H1 (cell line): ENCODE measurements around the gene NAPA. TPM values are rescaled to one million over a fixed set of nuclear protein-coding genes. Genes with fewer than 3 reads are reported as not detected.

Experiments
- CTCF ChIA-PET: fragments of 300-600 bp; sonication (Branson Sonifier 250); formaldehyde crosslinking; loops from one replicate; lab custom pipeline; 2021; ENCODE audit not compliant: partially characterized antibody; lab: Charles Lee
- POLR2A ChIA-PET: fragments of 300-600 bp; sonication (Branson Sonifier 250); formaldehyde crosslinking; loops from one replicate; lab custom pipeline; 2021; ENCODE audit warnings: inconsistent platforms; ENCODE audit not compliant: partially characterized antibody; lab: Charles Lee
- DNase-seq, 2 experiments: peaks; one replicate each; pipeline versions ENCODE4 v3.0.0 to v3.0.0-alpha.2; 2010 to 2022; ENCODE audit warnings: low spot score in 2 of 2, low read depth in 1 of 2, mixed read lengths in 1 of 2
- FAIRE-seq: peaks from 2 replicates; lab custom pipeline; 2011; peaks lifted over from hg19 to GRCh38; lab: Jason Lieb, UNC
- H2AFZ ChIP-seq: 2 replicates; pipeline ENCODE4 v1.8.1; 2012; ENCODE audit warnings: low read length, inconsistent platforms
- H2AK5ac ChIP-seq: 2 replicates; pipeline ENCODE4 v1.6.1; 2013; ENCODE audit warnings: low read depth, low read length
- H2BK120ac ChIP-seq: replicated peaks from 2 replicates; pipeline ENCODE3; 2013; ENCODE audit warnings: low read depth, low read length, inconsistent platforms
- H2BK12ac ChIP-seq: 2 replicates; pipeline ENCODE4 v1.6.1; 2013; ENCODE audit warnings: low read depth, low read length
- H2BK15ac ChIP-seq: 2 replicates; pipeline ENCODE4 v1.6.1; 2013; ENCODE audit warnings: low read length
- H2BK20ac ChIP-seq: 2 replicates; pipeline ENCODE4 v1.6.1; 2013; ENCODE audit warnings: low read length
- H2BK5ac ChIP-seq: 2 replicates; pipeline ENCODE4 v1.6.1; 2013; ENCODE audit warnings: low read depth, low read length
- H3K14ac ChIP-seq: 2 replicates; pipeline ENCODE4 v1.6.1; 2013; ENCODE audit warnings: inconsistent platforms; ENCODE audit not compliant: insufficient read length
- H3K18ac ChIP-seq: 2 replicates; pipeline ENCODE4 v1.6.1; 2013; ENCODE audit warnings: low read length; ENCODE audit errors: extremely low read depth
- H3K23ac ChIP-seq: 2 replicates; pipeline ENCODE4 v1.6.1; 2013; ENCODE audit warnings: inconsistent platforms; ENCODE audit not compliant: insufficient read length
- H3K23me2 ChIP-seq: 2 replicates; pipeline ENCODE4 v1.6.1; 2013; ENCODE audit warnings: low read depth, low read length
- H3K27ac ChIP-seq: 2 replicates; pipeline ENCODE4 v1.6.1; 2011; ENCODE audit warnings: low read depth, low read length, inconsistent platforms
- H3K27me3 ChIP-seq, 4 experiments: replicated peaks in 1 of 4; 1 replicate in 1 of 4; 2 replicates in 3 of 4; pipeline versions ENCODE4 v1.6.1 to v1.8.1; 2011 to 2013; ENCODE audit warnings: low read length in 3 of 4, mild to moderate bottlenecking in 3 of 4, inconsistent platforms in 2 of 4, mixed read lengths in 2 of 4, moderate library complexity in 1 of 4; ENCODE audit not compliant: control insufficient read depth in 3 of 4, insufficient read depth in 3 of 4; ENCODE audit errors: extremely low read depth in 1 of 4
- H3K36me3 ChIP-seq, 4 experiments: 2 replicates each; pipeline versions ENCODE4 v1.6.1 to v1.8.1; 2011 to 2013; ENCODE audit warnings: mild to moderate bottlenecking in 4 of 4, low read length in 3 of 4, moderate library complexity in 2 of 4, control low read depth in 1 of 4, inconsistent platforms in 1 of 4; ENCODE audit not compliant: insufficient read depth in 4 of 4, control insufficient read depth in 2 of 4
- H3K4ac ChIP-seq: replicated peaks from 2 replicates; pipeline ENCODE3; 2013; ENCODE audit warnings: low read length, low read depth, mixed read lengths, inconsistent platforms; ENCODE audit not compliant: insufficient read length
- H3K4me1 ChIP-seq, 4 experiments: replicated peaks in 1 of 4; 1 replicate in 1 of 4; 2 replicates in 3 of 4; pipeline versions ENCODE4 v1.6.1 to v1.8.1; 2011 to 2013; ENCODE audit warnings: low read length in 3 of 4, inconsistent platforms in 2 of 4, mixed read lengths in 1 of 4; ENCODE audit not compliant: insufficient read depth in 4 of 4, control insufficient read depth in 3 of 4
- H3K4me2 ChIP-seq, 2 experiments: 2 replicates each; pipeline versions ENCODE4 v1.6.1 to v1.8.1; 2011 to 2013; ENCODE audit warnings: low read depth in 2 of 2, low read length in 2 of 2, control low read depth in 1 of 2, inconsistent platforms in 1 of 2, mild to moderate bottlenecking in 1 of 2; ENCODE audit not compliant: insufficient read depth in 1 of 2
- H3K4me3 ChIP-seq, 4 experiments: fragments of 200-600, 300-600 bp in 1 of 4; sonication (generic), shearing (Covaris generic), sonication (Bioruptor Twin) in 1 of 4; 2 replicates each; pipeline versions ENCODE4 v1.5.1 to v1.8.1; 2011 to 2016; ENCODE audit warnings: low read length in 4 of 4, low read depth in 3 of 4, control low read depth in 2 of 4, inconsistent platforms in 2 of 4, mild to moderate bottlenecking in 2 of 4, mixed read lengths in 1 of 4, moderate library complexity in 1 of 4; ENCODE audit not compliant: insufficient read depth in 2 of 4; ENCODE audit errors: extremely low read depth in 1 of 4
- H3K56ac ChIP-seq: replicated peaks from 2 replicates; pipeline ENCODE3; 2013; ENCODE audit warnings: low read depth, mild to moderate bottlenecking, mixed read lengths, low read length, inconsistent platforms; ENCODE audit not compliant: insufficient read length
- H3K79me1 ChIP-seq: 2 replicates; pipeline ENCODE4 v1.6.1; 2013; ENCODE audit warnings: low read depth, low read length, control low read depth
- H3K79me2 ChIP-seq, 2 experiments: 2 replicates each; pipeline versions ENCODE4 v1.6.1 to v1.8.1; 2012 to 2013; ENCODE audit warnings: low read length in 2 of 2, mild to moderate bottlenecking in 2 of 2, inconsistent platforms in 1 of 2; ENCODE audit not compliant: insufficient read depth in 2 of 2, control insufficient read depth in 1 of 2
- H3K9ac ChIP-seq, 4 experiments: replicated peaks in 1 of 4; 1 replicate in 1 of 4; 2 replicates in 3 of 4; pipeline versions ENCODE4 v1.6.1 to v1.8.1; 2011 to 2013; ENCODE audit warnings: low read depth in 3 of 4, low read length in 3 of 4, control low read depth in 2 of 4, mild to moderate bottlenecking in 2 of 4, moderate library complexity in 2 of 4, inconsistent platforms in 1 of 4; ENCODE audit errors: extremely low read depth in 1 of 4
- H3K9me3 ChIP-seq, 2 experiments: 2 replicates each; pipeline versions ENCODE4 v1.6.1 to v1.8.1; 2012 to 2013; ENCODE audit warnings: mild to moderate bottlenecking in 2 of 2, moderate library complexity in 2 of 2, control low read depth in 1 of 2, inconsistent platforms in 1 of 2, low read depth in 1 of 2, low read length in 1 of 2, mixed read lengths in 1 of 2; ENCODE audit not compliant: insufficient read depth in 2 of 2
- H4K20me1 ChIP-seq, 2 experiments: replicated peaks in 1 of 2; 2 replicates each; pipeline versions ENCODE3 to v1.8.1; 2011 to 2013; ENCODE audit warnings: inconsistent platforms in 2 of 2, low read length in 2 of 2, mild to moderate bottlenecking in 1 of 2; ENCODE audit not compliant: insufficient read depth in 2 of 2, control insufficient read depth in 1 of 2
- H4K5ac ChIP-seq: 2 replicates; pipeline ENCODE4 v1.6.1; 2013; ENCODE audit warnings: low read length, low read depth, mixed read lengths, inconsistent platforms; ENCODE audit not compliant: insufficient read length
- H4K8ac ChIP-seq: 2 replicates; pipeline ENCODE4 v1.8.0; 2013; ENCODE audit warnings: mild to moderate bottlenecking, moderate library complexity, low read length, inconsistent platforms; ENCODE audit not compliant: insufficient read depth; ENCODE audit errors: extremely low read depth
- H4K91ac ChIP-seq: replicated peaks from 2 replicates; pipeline ENCODE3; 2013; ENCODE audit warnings: low read length, mixed read lengths, inconsistent platforms; ENCODE audit not compliant: insufficient read length
- ATF3 ChIP-seq: IDR thresholded peaks from 2 replicates; pipeline ENCODE4 v1.6.1; 2011; ENCODE audit warnings: low read depth, mild to moderate bottlenecking, low read length; ENCODE audit not compliant: insufficient read depth
- CEBPB ChIP-seq: IDR thresholded peaks from 2 replicates; pipeline ENCODE4 v1.6.1; 2012; ENCODE audit warnings: low read depth, low read length
- CHD1 ChIP-seq: IDR thresholded peaks from 2 replicates; pipeline ENCODE4 v1.6.1; 2012; ENCODE audit warnings: low read depth, low read length, improper control_type of control experiment
- EP300 ChIP-seq, 2 experiments: IDR thresholded peaks; 1 replicate in 1 of 2; 2 replicates in 1 of 2; pipeline ENCODE4 v1.6.1; 2011 to 2012; ENCODE audit warnings: low read depth in 2 of 2, low read length in 2 of 2, mild to moderate bottlenecking in 2 of 2, borderline replicate concordance in 1 of 2, inconsistent platforms in 1 of 2, moderate library complexity in 1 of 2
- HDAC6 ChIP-seq: IDR thresholded peaks from one replicate; pipeline ENCODE4 v1.7.1; 2012; ENCODE audit warnings: low read depth, mild to moderate bottlenecking, inconsistent platforms, low read length, moderate library complexity
- KDM4A ChIP-seq: IDR thresholded peaks from one replicate; pipeline ENCODE4 v1.7.1; 2012; ENCODE audit warnings: low read depth, mild to moderate bottlenecking, moderate library complexity, low read length, inconsistent platforms; ENCODE audit not compliant: severe bottlenecking
- KDM5A ChIP-seq: fragments of 200-600 bp; IDR thresholded peaks from 2 replicates; pipeline ENCODE4 v1.7.1; 2012; ENCODE audit warnings: mild to moderate bottlenecking, low read length, inconsistent platforms, mixed read lengths
- RAD21 ChIP-seq, 2 experiments: IDR thresholded peaks in 1 of 2; conservative IDR thresholded peaks in 1 of 2; 2 replicates each; pipeline ENCODE4 v1.6.1; 2011; ENCODE audit warnings: low read depth in 2 of 2, low read length in 2 of 2, improper control_type of control experiment in 1 of 2, inconsistent platforms in 1 of 2, mild to moderate bottlenecking in 1 of 2, moderate library complexity in 1 of 2
- SAP30 ChIP-seq: fragments of 300-600 bp; sonication (generic); IDR thresholded peaks from 2 replicates; pipeline ENCODE4 v1.7.1; 2012; ENCODE audit warnings: low read length, moderate library complexity, mild to moderate bottlenecking, inconsistent platforms; ENCODE audit not compliant: insufficient read depth, insufficient replicate concordance
- SIX5 ChIP-seq: IDR thresholded peaks from 2 replicates; pipeline ENCODE4 v1.6.1; 2011; ENCODE audit warnings: mild to moderate bottlenecking, low read depth, low read length
- TBP ChIP-seq: IDR thresholded peaks from 2 replicates; pipeline ENCODE4 v1.6.1; 2011; ENCODE audit warnings: low read depth, low read length, improper control_type of control experiment
- ZNF274 ChIP-seq: IDR thresholded peaks from 2 replicates; pipeline ENCODE4 v1.7.0; 2012; ENCODE audit warnings: low read length, borderline replicate concordance; ENCODE audit errors: extremely low read depth
- WGBS, 2 experiments: shearing (Covaris generic) in 1 of 2; methylation state at CpG; one replicate each; pipeline versions ENCODE4 v1.1.6 to v1.1.7; 2013 to 2015; ENCODE audit warnings: low lambda C conversion rate in 2 of 2, mixed read lengths in 2 of 2, inconsistent platforms in 1 of 2, low coverage in 1 of 2, missing lambda C conversion rate in 1 of 2; ENCODE audit not compliant: insufficient replicate concordance in 2 of 2, insufficient coverage in 1 of 2, insufficient read length in 1 of 2; ENCODE audit errors: extremely low coverage in 1 of 2, missing lambda C conversion rate in 1 of 2; 5-methylcytosine and 5-hydroxymethylcytosine counted together
- polyA plus RNA-seq, 7 experiments: library from polyadenylated mRNA; depleted of rRNA in 3 of 7; stranded (reverse) in 5 of 7; unstranded in 2 of 7; fragments of >200 nt in 5 of 7; fragments of 200-250 nt in 2 of 7; gene quantifications; 1 replicate in 5 of 7; 2 replicates in 1 of 7; 4 replicates in 1 of 7; pipeline versions ENCODE4 v1.2.1 to v1.2.3, GENCODE V29; 2011 to 2013; ENCODE audit warnings: missing spikeins in 2 of 7, mixed read lengths in 2 of 7
- total RNA-seq: library from RNA; stranded (reverse); fragmentation: NEBNext Ultra II Directional; extraction: Animal tissue kit (Norgen Biotek cat#: 25700); gene quantifications from 2 replicates; pipeline ENCODE4 v1.2.1, GENCODE V29; 2021

The NAPA gene
- total and polyA plus RNA-seq, 2 of the 8 experiments (the other 6 are each of a cell fraction or from before 2014, with no cell fraction given), result 58.5 to 78.2 TPM

GRCh38 chr19:47507012-47507411, 7.9 kb downstream of the NAPA start:
- peaks cover 3 to 59% of the 10 kb centered on the region in 2 experiments; a peak in 2 of 4 replicates for H3K79me2 ChIP-seq
- 0 out of 2 replicates have a peak overlapping the region, but pooled peaks have one; percentile 17 for H2BK12ac ChIP-seq
- H3K36me3 ChIP-seq, result no peaks in the 10 kb centered on the region
- H3K4me2 ChIP-seq, result no peak overlapping the region
- H3K4ac ChIP-seq, result no peak overlapping the region
- DNase-seq (no peak), FAIRE-seq (no peak)
- 0 out of 2 replicates have a peak overlapping the region, but pooled peaks have one; percentile 22 for H3K27ac ChIP-seq
- no peaks in the 10 kb centered on the region for H3K9me3 ChIP-seq
- no peak overlapping the region for H3K9ac ChIP-seq
- WGBS, 2 experiments, result 88% methylated on average over 6 of the region's 6 CpGs; no CpG with 5 or more reads in 1 of the 2 experiments
- no peak overlapping the region for H3K14ac ChIP-seq
- POLR2A ChIA-PET, result interaction anchor here (0.8 to 5.0 kb wide), 5 partner anchors 9 to 22 kb away, joined by 3 to 17 read pairs (median 4); partner anchors contain the start of gene KPTN
- H3K27me3 ChIP-seq, result no peaks in the 10 kb centered on the region
- peaks cover 24% of the 10 kb centered on the region for H3K79me1 ChIP-seq
- H2BK5ac ChIP-seq, result no peak overlapping the region; the same call in 1 of the 2 replicates
- H2AK5ac ChIP-seq, result no peak overlapping the region
- H2AFZ ChIP-seq, result no peak overlapping the region
- H3K4me3 ChIP-seq, result no peak overlapping the region
- H3K23ac ChIP-seq, result no peak overlapping the region
- H4K20me1 ChIP-seq, result peaks cover 9 to 11% of the 10 kb centered on the region in 2 experiments
- no peak overlapping the region for H3K56ac ChIP-seq
- H4K5ac ChIP-seq, result no peak overlapping the region
- no peak overlapping the region for H2BK120ac ChIP-seq
- H4K91ac ChIP-seq, result no peak overlapping the region
- no peak overlapping the region for H2BK20ac ChIP-seq
- H4K8ac ChIP-seq, result peak overlapping the region; percentile 52; the same call in 1 of the 2 replicates
- H3K4me1 ChIP-seq, result peaks cover 0 to 8% (median under 1%) of the 10 kb centered on the region in 4 experiments; a peak in 4 of 7 replicates
- no peaks in the 10 kb centered on the region for H3K23me2 ChIP-seq
- H2BK15ac ChIP-seq, result no peak overlapping the region
- CTCF ChIA-PET, result interaction anchor here (0.6 to 2.5 kb wide), 9 partner anchors 11 to 201 kb away, joined by 3 to 10 read pairs (median 3); partner anchors contain the start of gene KPTN
- no peak overlapping the region for H3K18ac ChIP-seq
- TF ChIP-seq EP300 (IDR thresholded peaks at IDR 0.05; ENCODE audit: borderline replicate concordance in 1 of 2, low read depth in 2 of 2, low read length in 2 of 2) (no peak), SIX5 (no peak), CHD1 (no peak), TBP (no peak), RAD21 (IDR thresholded peaks at IDR 0.05 in 1 of 2, conservative IDR thresholded peaks at IDR 0.05 in 1 of 2; ENCODE audit: low read depth in 2 of 2, low read length in 2 of 2) (no peak), ZNF274 (no peak), ATF3 (no peak), KDM4A (no peak), HDAC6 (no peak), KDM5A (no peak), SAP30 (no peak), CEBPB (no peak)
